ENCODE results near the gene SLC16A5.
"Not testable (repeated sequence)": the region's sequence is repeated elsewhere in the genome, so short reads cannot be mapped to it uniquely, and the experiment has no call there.

SLC16A5 gene

DNA sequence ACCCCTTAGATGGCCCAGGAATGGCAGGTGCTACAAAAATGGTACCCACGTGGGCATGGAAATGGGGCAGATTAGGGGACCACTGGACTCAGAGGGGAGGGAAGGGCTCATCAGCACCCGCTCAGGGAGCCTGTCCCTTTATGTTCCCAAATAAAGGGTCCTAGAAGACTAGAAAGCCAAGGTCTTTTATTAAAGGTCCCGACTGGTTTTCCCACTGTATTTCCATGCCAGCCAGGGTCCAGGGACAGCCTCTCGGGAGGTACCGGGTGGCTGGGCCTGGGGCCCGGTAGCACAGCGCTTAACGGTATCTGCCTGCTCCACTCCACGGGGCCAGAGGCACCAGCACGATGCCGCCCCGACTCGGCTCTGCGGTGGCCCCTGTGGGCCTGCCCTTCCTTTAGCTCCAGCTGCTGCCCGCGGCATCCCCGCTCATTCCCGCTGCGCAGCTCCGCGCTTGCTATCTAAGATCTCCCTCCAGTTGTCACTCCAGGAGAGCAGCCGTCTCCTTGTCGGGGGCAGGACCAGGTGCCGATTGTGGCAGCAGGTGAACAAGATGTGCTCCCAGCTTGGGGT lies 42.4 kb downstream of the SLC16A5 start:
- FAIRE-seq (no peak), DNase-seq (ENCODE audit: insufficient read length, low spot score) (no peak)
- TF ChIP-seq PAX5 (IDR thresholded peaks at IDR 0.05; ENCODE audit: insufficient read depth, low read length, severe bottlenecking) (no peak), POLR2A (IDR thresholded peaks at IDR 0.05; ENCODE audit: low read depth, low read length) (no peak), TAF1 (IDR thresholded peaks at IDR 0.05; ENCODE audit: low read depth, low read length) (no peak), POLR2AphosphoS5 (IDR thresholded peaks at IDR 0.05; ENCODE audit: low read depth, low read length) (no peak), SPI1 (IDR thresholded peaks at IDR 0.05; ENCODE audit: low read depth, low read length) (no peak), POU2F2 (IDR thresholded peaks at IDR 0.05; ENCODE audit: low read depth, low read length) (no peak)

DNA sequence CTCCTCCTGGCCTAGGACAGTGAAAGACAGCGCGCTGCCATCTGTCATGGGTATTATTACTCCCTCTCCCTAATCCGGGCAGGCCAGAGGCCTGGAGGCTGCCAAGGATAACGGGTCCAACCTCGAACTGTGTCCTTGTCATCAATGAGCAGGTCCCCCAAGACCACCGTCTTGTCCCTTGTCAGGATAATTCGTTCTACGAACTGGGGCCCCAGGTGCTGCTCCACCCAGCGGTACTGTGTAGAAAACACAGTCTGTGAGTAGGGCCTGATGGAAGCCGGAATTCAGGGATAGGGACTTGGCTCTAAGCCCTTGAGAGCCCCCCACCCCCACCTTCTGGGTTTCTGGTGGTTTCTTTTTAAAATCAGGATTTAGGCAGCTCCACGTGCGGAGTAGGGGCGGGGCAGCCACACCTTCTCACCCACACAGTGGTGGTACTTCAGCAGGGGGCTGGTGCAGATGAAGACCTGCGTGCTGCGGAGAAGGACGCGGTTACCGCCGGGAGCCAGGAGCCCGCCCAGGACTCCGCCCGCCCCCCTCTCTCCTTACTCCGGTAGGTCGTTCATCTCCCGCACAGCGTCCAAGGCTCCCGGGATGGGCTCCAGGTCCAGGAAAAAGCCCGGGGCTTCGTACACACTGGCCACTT lies 43.0 kb downstream of the SLC16A5 start:
- DNase-seq (ENCODE audit: insufficient read length, low spot score) (peak; percentile 57), FAIRE-seq (no peak)
- TF ChIP-seq POLR2A (IDR thresholded peaks at IDR 0.05; ENCODE audit: low read depth, low read length) (no peak), SPI1 (IDR thresholded peaks at IDR 0.05; ENCODE audit: low read depth, low read length) (no peak), POU2F2 (IDR thresholded peaks at IDR 0.05; ENCODE audit: low read depth, low read length) (no peak), PAX5 (IDR thresholded peaks at IDR 0.05; ENCODE audit: insufficient read depth, low read length, severe bottlenecking) (no peak), POLR2AphosphoS5 (IDR thresholded peaks at IDR 0.05; ENCODE audit: low read depth, low read length) (no peak), TAF1 (IDR thresholded peaks at IDR 0.05; ENCODE audit: low read depth, low read length) (no peak)

DNA sequence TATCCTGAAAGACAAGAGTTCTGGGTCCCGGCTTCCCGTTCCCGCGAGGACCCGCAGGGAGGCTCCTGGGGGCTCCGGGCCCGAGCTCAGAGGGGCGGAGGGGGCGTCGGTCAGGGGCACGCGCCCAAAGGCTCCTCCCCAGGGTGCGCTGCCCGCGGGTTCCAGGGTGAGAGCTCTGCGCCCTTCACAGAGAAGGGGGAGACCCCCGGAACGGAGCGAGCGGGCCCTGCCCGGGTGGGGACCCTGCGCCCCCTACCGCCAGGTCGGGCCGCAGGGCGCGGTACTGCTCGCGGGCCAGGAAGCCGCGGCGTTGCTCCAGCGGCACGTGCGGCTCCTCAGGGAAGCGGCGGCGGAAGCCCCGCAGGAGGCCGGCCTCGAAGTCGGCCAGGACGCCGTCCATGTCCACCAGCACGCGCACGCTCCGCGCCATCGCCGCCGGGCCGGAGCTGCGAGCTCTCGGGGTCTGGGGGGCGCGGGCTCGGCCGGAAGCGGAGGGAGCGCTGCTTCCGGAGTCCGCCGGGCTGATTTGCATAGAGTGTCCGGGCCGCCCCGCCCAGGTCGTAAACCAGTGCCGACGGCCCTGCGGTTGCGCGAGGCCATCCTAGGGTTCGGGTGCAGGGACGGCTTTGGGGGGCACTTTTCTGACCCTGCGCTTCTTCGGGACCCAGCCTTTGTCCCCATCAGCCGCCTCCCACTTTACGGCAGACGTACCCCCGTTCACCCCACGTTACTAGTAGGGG lies 43.7 kb downstream of the SLC16A5 start, which contains the start of gene NT5C:
NT5C (minus strand) TSS at position 465 of the 740 bp plus-strand sequence; CDS start at position 430, 35 bp downstream.
- FAIRE-seq (peak; percentile 88), DNase-seq (ENCODE audit: insufficient read length, low spot score) (peak; percentile 94)
- peak; percentile 72; the same call in 1 of the 2 replicates for TF ChIP-seq TAF1 (IDR thresholded peaks at IDR 0.05; ENCODE audit: low read depth, low read length)
- TF ChIP-seq SPI1 (IDR thresholded peaks at IDR 0.05; ENCODE audit: low read depth, low read length): 0 out of 2 replicates have a peak, but pooled peaks have one; percentile 8
- TF ChIP-seq POU2F2 (IDR thresholded peaks at IDR 0.05; ENCODE audit: low read depth, low read length): peak; percentile 98
- peak; percentile 94 for TF ChIP-seq POLR2AphosphoS5 (IDR thresholded peaks at IDR 0.05; ENCODE audit: low read depth, low read length)
- no peak for TF ChIP-seq PAX5 (IDR thresholded peaks at IDR 0.05; ENCODE audit: insufficient read depth, low read length, severe bottlenecking)
- peak; percentile 71; the same call in 1 of the 2 replicates for TF ChIP-seq POLR2A (IDR thresholded peaks at IDR 0.05; ENCODE audit: low read depth, low read length)

DNA sequence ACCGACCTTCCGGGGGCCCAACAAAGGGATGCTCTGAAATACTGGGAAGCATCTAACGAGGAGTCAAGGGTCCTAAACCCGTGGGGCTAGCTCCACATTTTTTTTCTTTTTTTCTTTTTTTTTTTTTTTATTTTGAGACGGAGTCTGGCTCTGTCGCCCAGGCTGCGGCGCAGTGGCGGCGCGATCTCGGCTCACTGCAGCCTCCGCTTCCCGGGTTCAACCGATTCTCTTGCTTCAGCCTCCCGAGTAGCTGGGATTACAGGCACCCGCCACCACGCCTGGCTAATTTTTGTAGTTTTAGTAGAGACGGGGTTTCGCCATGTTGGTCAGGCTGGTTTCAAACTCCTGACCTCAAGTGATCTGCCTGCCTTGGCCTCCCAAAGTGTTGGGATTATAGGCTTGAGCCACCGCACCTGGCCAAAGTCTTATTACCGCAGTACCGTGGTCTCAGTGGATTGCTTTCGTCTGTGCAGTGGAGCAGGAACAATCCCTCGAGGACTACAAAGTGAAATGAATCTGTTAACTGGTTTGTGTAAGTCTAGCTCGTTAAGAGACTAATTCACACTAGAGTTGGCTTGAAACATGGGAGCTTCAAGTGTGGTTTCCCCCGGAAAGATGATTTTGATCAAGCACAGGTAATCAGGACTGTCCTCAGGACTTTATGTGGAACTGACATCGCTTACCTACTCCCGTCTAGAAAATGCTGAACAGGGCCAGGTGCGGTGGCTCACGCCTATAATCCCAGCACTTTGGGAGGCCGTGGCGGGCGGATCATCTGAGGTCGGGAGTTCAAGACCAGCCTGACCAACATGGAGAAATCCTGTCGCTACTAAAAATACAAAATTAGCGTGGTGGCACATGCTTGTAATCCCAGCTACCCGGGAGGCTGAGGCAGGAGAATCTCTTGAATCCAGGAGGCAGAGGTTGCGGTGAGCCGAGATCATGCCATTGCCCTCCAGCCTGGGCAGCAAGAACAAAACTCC lies 44.6 kb downstream of the SLC16A5 start:
- FAIRE-seq; DNase-seq (ENCODE audit: insufficient read length, low spot score): not testable (repeated sequence)

DNA sequence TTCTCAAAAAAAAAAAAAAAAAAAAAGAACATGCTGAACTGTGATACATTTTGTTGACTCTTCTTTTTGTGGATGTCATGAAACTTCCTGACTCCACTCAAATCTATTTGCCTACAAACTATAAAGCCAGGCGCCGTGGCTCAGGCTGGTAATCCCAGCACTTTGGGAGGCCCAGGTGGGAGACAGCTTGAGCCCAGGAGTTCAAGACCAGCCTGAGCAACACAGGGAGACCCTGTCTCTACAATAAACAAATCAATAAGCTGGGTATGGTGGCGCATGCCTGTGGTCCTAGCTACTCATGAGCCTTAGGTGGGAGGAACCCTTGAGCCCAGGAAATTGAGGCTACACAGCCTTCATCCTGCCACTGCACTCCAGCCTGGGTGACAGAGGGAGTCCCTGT lies 45.2 kb downstream of the SLC16A5 start:
- no peak for TF ChIP-seq POU2F2 (IDR thresholded peaks at IDR 0.05; ENCODE audit: low read depth, low read length)
- TF ChIP-seq TAF1 (IDR thresholded peaks at IDR 0.05; ENCODE audit: low read depth, low read length): no peak
- FAIRE-seq: no peak

DNA sequence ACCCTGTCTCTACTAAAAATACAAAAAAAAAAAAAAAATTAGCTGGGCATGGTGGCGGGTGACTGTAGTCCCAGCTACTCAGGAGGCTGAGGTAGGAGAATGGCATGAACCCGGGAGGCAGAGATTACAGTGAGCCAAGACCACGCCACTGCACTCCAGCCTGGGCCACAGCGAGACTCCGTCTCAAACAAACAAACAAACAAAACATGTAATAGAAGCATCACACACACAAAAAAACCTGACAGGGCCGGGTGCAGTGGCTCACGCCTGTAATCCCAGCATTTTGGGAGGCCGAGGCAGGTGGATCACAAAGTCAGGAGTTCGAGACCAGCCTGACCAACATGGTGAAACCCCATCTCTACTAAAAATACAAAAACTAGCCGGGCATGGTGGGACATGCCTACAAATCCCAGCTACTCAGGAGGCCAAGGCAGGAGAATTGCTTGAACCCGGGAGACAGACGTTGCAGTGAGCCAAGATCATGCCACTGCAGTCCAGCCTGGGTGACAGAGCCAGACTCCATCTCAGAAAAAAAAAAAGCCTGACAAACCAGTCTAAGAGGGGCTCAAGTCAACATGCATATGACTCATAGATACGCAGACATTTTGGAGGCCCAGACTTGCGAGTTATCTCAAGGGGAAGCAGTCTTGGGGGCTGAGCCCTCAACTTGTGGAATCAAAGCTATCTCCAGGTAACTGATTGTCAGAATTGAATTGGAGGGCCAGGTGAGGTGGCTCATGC lies 46.0 kb downstream of the SLC16A5 start:
- FAIRE-seq; DNase-seq (ENCODE audit: insufficient read length, low spot score): not testable (repeated sequence)

More for the DNA sequence above, 45.2 kb downstream of the SLC16A5 start:
- DNase-seq (ENCODE audit: insufficient read length, low spot score): no peak

DNA sequence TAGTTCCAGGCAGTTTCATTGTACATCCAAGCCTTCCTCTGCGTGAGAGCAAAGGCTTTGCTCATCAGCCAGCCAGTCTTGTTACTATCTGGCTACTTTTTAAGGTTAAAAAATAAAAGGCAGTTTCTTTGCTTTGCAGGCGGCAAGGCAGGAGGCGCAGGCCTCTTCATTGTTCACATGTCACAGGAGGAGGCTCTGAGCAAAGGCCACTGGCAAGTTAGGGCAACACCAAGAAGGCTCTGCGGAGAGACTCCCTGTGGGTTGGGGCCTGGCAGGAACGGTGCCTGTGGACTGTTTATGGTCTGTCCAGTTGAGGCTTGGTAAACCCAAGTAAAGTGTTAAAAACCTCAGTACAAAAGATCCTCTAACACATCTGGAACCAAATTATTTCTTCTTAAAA lies 47.7 kb downstream of the SLC16A5 start:
- TF ChIP-seq POLR2AphosphoS5 (IDR thresholded peaks at IDR 0.05; ENCODE audit: low read depth, low read length): no peak
- TF ChIP-seq POLR2A (IDR thresholded peaks at IDR 0.05; ENCODE audit: low read depth, low read length): no peak
- TF ChIP-seq TAF1 (IDR thresholded peaks at IDR 0.05; ENCODE audit: low read depth, low read length): no peak
- TF ChIP-seq POU2F2 (IDR thresholded peaks at IDR 0.05; ENCODE audit: low read depth, low read length): no peak
- no peak for TF ChIP-seq PAX5 (IDR thresholded peaks at IDR 0.05; ENCODE audit: insufficient read depth, low read length, severe bottlenecking)
- TF ChIP-seq SPI1 (IDR thresholded peaks at IDR 0.05; ENCODE audit: low read depth, low read length): no peak
- no peak for DNase-seq (ENCODE audit: insufficient read length, low spot score)
- FAIRE-seq: no peak

DNA sequence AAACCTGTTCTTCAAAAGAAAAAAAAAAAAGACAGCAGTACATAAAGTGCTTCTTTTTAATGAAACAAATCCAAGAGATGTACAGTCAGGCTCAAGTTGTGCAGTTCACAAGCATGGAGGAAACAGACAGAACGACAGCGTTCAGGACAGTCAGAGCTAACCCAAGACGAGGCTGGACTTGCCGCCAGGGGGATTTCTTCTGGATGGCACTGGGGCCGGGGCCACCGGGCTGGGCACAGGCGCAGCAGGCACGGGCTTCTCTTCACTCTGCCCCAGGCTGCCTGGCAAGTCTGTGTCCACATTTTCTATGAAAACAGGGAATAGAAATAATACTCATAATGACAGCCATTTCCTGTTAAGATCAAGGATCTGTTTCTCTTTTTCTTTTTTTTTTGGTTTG lies 48.2 kb downstream of the SLC16A5 start:
- no peak for TF ChIP-seq TAF1 (IDR thresholded peaks at IDR 0.05; ENCODE audit: low read depth, low read length)
- TF ChIP-seq POLR2AphosphoS5 (IDR thresholded peaks at IDR 0.05; ENCODE audit: low read depth, low read length): no peak
- TF ChIP-seq SPI1 (IDR thresholded peaks at IDR 0.05; ENCODE audit: low read depth, low read length): no peak
- no peak for TF ChIP-seq POLR2A (IDR thresholded peaks at IDR 0.05; ENCODE audit: low read depth, low read length)
- TF ChIP-seq POU2F2 (IDR thresholded peaks at IDR 0.05; ENCODE audit: low read depth, low read length): no peak
- TF ChIP-seq PAX5 (IDR thresholded peaks at IDR 0.05; ENCODE audit: insufficient read depth, low read length, severe bottlenecking): no peak
- FAIRE-seq (no peak), DNase-seq (ENCODE audit: insufficient read length, low spot score) (no peak)

DNA sequence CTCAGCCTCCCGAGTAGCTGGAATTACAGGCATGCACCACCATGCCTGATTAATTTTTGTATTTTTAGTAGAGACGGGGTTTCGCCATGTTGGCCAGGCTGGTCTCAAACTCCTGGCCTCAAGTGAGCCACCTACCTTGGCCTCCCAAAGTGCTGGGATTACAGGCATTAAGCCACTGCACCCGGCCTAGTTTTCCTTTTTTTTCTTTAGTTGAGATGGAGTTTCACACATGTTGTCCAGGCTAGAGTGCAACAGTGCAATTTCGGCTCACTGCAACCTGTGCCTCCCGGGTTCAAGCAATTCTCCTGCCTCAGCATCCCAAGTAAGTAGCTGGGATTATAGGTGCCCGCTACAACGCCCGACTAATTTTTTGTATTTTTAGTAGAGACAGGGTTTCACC lies 50.0 kb downstream of the SLC16A5 start:
- DNase-seq (ENCODE audit: insufficient read length, low spot score); FAIRE-seq: not testable (repeated sequence)
